ENCODE results near the gene FANCC.
"Not testable (repeated sequence)": the region's sequence is repeated elsewhere in the genome, so short reads cannot be mapped to it uniquely, and the experiment has no call there.

FANCC gene

DNA sequence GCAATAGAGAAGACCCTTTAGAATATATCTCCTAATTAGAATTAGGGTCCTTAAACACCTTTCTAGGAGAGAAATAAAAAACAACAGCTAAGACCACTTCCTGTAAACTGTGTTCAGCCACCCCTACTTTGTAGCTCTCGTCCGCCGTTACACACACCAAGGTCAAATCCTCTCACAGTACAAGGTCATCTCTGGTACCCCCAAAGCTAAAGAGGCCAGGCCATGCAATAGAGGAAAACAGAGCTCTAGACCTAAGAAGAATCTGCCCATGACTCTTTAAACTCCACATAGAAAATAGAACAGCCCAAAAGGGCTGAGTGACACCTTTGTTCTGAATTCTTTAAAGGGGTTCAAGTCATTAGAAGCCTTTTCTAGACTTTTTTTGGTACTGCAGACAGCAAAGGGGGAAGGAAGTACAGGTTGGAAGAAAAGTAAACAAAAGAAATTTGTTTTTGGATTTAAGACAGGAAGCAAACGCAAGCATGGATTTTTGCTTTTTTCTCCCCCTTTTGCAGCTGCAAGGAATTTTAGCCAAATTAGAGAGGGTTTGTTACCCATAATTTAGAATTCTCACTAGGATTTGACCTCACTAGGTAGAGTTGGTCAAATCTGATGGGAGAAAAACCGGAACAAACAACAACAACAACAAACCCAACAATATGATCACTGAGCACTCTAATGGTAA lies 13.4 kb upstream of the FANCC start:
- ChIA-PET POLR2A (no interaction called here), CTCF (no interaction called here)
- TF ChIP-seq CTBP1 (IDR thresholded peaks at IDR 0.05; ENCODE audit: borderline replicate concordance): no peak
- TF ChIP-seq LEF1 (IDR thresholded peaks at IDR 0.05; ENCODE audit: borderline replicate concordance): no peak
- no peak for TF ChIP-seq NFRKB (IDR thresholded peaks at IDR 0.05)
- no peak for DNase-seq (ENCODE audit: extremely low spot score)

DNA sequence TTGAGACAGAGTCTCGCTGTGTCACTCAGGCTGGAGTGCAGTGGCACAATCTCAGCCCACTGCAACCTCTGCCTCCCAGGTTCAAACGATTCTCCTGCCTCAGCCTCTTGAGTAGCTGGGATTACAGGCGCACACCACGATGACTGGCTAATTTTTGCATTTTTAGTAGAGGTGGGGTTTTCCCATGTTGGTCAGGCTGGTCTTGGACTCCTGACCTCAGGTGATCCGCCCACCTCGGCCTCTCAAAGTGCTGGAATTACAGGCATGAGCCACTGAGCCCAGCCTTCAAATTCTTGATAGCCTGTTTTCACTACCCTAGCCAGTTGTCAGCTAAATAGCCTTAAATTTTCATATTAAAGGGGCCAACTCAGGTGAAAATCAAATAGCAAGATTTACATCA lies 11.6 kb upstream of the FANCC start:
- CTCF ChIA-PET; POLR2A ChIA-PET; DNase-seq (ENCODE audit: extremely low spot score): not testable (repeated sequence)

DNA sequence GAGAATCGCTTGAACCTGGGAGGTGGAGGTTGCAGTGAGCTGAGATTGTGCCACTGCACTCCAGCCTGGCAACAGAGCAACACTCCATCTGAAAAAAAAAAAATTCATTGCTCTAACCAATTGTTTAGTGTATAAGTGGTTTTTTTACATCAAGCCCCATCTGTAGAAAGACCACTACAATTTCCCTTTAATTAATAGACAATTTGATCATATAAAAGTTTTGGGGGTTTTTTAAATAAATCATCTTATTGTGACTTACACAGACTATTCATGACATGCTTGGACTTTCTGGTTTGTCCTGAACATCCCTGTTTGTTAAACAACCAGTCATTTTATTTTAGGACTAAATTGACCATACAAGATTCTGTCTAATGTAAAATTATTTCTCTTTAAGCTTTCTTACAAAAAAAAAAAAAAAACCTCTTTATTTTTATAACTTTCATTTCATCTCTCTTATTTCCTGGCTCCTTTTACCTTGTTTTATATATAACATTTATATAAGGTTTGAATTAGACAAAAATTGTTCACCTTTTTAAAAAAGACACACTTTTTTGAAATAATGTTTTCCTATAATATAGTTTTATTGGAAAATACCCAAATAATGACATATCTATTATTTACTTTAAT lies 9.8 kb upstream of the FANCC start:
- no peak for DNase-seq (ENCODE audit: extremely low spot score)
- CTCF ChIA-PET: no interaction called here
- TF ChIP-seq TARDBP (IDR thresholded peaks at IDR 0.05) (no peak), NFRKB (IDR thresholded peaks at IDR 0.05) (no peak), ELF4 (IDR thresholded peaks at IDR 0.05) (no peak)
- POLR2A ChIA-PET: no interaction called here

DNA sequence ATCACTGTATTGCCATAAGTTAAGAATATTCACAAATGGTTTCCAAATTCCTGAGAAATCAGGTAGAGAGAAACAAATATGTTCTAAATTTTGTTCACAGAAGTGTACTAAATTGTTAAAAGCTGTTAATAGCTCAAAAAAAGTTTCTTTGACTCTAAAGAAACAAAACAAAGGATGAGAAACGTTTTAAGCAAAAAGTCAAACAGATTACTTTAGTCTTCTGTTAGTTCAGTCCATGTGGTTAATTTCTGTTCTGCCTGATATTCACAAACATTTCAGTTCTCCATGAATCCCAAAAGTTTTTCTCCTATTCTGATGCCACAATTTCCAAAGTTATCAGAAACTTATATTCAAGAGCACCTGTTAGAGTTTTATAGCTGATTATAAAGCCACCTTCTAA lies 7.7 kb upstream of the FANCC start:
- TF ChIP-seq SUZ12 (IDR thresholded peaks at IDR 0.05) (no peak), HDGF (IDR thresholded peaks at IDR 0.05; ENCODE audit: borderline replicate concordance) (no peak), NFRKB (IDR thresholded peaks at IDR 0.05) (no peak), ARNT (IDR thresholded peaks at IDR 0.05) (no peak), BHLHE40 (IDR thresholded peaks at IDR 0.05; ENCODE audit: borderline replicate concordance) (no peak), ZNF384 (IDR thresholded peaks at IDR 0.05) (no peak), CTBP1 (IDR thresholded peaks at IDR 0.05; ENCODE audit: borderline replicate concordance) (no peak), L3MBTL2 (conservative IDR thresholded peaks at IDR 0.05) (no peak), LEF1 (IDR thresholded peaks at IDR 0.05; ENCODE audit: borderline replicate concordance) (no peak), ELF4 (IDR thresholded peaks at IDR 0.05) (no peak)
- no peak for DNase-seq (ENCODE audit: extremely low spot score)
- CTCF ChIA-PET: interaction anchor here (1.4 kb wide), 1 partner anchor 11 kb away, joined by 3 read pairs; no protein-coding TSS in a partner anchor
- POLR2A ChIA-PET: no interaction called here

DNA sequence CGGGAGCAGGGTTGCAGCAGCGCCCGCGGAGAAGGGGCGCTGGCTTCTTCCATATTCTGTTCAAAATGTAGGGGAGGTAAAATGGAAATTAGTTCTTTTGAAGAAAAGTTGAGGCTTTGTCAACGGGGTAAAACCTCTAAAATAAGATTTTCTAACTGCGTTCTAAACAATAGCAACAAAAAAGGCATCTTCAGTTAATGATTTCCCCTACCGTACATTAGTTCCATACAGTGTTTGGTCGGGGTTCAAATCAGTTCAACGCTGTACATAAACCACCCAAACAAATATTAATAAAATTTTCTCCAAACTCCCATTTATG lies 343 bp upstream of the FANCC start:
- CTCF ChIA-PET: no interaction called here
- POLR2A ChIA-PET: interaction anchor here (0.7 to 1.3 kb wide), 4 partner anchors 37 to 194 kb away, joined by 3 to 4 read pairs (median 3); no protein-coding TSS in a partner anchor
- TF ChIP-seq, protein P1, sequence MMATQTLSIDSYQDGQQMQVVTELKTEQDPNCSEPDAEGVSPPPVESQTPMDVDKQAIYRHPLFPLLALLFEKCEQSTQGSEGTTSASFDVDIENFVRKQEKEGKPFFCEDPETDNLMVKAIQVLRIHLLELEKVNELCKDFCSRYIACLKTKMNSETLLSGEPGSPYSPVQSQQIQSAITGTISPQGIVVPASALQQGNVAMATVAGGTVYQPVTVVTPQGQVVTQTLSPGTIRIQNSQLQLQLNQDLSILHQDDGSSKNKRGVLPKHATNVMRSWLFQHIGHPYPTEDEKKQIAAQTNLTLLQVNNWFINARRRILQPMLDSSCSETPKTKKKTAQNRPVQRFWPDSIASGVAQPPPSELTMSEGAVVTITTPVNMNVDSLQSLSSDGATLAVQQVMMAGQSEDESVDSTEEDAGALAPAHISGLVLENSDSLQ (IDR thresholded peaks at IDR 0.05): no peak
- TF ChIP-seq ELF4 (IDR thresholded peaks at IDR 0.05) (no peak), ARNT (IDR thresholded peaks at IDR 0.05) (no peak), SP1 (IDR thresholded peaks at IDR 0.05) (no peak), CTBP1 (IDR thresholded peaks at IDR 0.05; ENCODE audit: borderline replicate concordance) (no peak), HDGF (IDR thresholded peaks at IDR 0.05; ENCODE audit: borderline replicate concordance) (no peak)
- no peak for DNase-seq (ENCODE audit: extremely low spot score)

DNA sequence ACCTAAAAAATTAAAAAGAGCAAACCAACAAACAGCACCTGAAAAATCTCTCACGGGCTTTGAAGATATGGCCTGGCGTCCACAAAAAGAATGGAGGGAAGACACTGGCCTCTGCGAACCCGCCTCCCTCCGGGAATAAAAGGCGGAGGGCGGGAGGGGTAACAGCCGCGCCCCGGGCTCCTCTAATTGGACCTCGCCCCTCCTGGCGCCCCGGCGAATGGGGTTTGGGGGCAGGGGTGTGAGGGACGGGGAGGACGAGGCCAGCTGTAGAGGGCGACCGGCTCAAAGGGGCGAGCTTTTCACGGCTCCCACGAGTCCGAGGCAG lies 753 bp downstream of the FANCC start:
- peak; percentile 57 for DNase-seq (ENCODE audit: extremely low spot score)
- TF ChIP-seq FOXA1 (IDR thresholded peaks at IDR 0.05): no peak
- no peak for TF ChIP-seq ELF4 (IDR thresholded peaks at IDR 0.05)
- no peak for TF ChIP-seq HDGF (IDR thresholded peaks at IDR 0.05; ENCODE audit: borderline replicate concordance)
- no peak for TF ChIP-seq ZNF384 (IDR thresholded peaks at IDR 0.05)
- TF ChIP-seq TARDBP (IDR thresholded peaks at IDR 0.05): no peak
- TF ChIP-seq SP1 (IDR thresholded peaks at IDR 0.05): no peak
- TF ChIP-seq ARNT (IDR thresholded peaks at IDR 0.05): no peak
- no peak for TF ChIP-seq NFRKB (IDR thresholded peaks at IDR 0.05)
- TF ChIP-seq L3MBTL2 (conservative IDR thresholded peaks at IDR 0.05): no peak
- no peak for TF ChIP-seq FOXM1 (IDR thresholded peaks at IDR 0.05; ENCODE audit: borderline replicate concordance)
- no peak for TF ChIP-seq SUZ12 (IDR thresholded peaks at IDR 0.05)
- ChIA-PET POLR2A (interaction anchor here (1.0 to 1.1 kb wide), 3 partner anchors 149 to 195 kb away, joined by 3 to 4 read pairs (median 3); no protein-coding TSS in a partner anchor), CTCF (no interaction called here)

DNA sequence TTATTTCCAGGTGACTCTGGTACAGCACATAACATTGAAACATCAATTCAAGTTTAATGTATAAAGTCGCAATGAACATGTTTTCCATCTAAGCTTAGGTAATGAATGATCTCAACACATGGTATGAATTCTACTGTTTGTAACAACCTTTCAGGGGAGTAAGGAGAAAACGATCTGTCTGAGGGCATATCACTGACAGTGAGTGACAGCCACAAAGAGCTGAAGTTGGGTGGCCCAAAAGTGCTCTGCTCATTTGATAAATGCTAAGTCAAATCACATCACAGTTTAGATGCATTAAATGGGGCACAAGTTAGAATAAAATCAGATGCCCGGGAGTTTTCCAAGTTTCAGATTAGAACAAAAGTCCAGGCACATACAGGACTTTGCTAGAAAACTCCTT lies 1.2 kb downstream of the FANCC start:
- no peak for DNase-seq (ENCODE audit: extremely low spot score)
- ChIA-PET POLR2A (interaction anchor here (1.0 to 1.1 kb wide), 2 partner anchors 148 to 194 kb away, joined by 3 read pairs; no protein-coding TSS in a partner anchor), CTCF (no interaction called here)
- TF ChIP-seq SUZ12 (IDR thresholded peaks at IDR 0.05): no peak
- TF ChIP-seq, protein P1 (IDR thresholded peaks at IDR 0.05): peak; percentile 96

DNA sequence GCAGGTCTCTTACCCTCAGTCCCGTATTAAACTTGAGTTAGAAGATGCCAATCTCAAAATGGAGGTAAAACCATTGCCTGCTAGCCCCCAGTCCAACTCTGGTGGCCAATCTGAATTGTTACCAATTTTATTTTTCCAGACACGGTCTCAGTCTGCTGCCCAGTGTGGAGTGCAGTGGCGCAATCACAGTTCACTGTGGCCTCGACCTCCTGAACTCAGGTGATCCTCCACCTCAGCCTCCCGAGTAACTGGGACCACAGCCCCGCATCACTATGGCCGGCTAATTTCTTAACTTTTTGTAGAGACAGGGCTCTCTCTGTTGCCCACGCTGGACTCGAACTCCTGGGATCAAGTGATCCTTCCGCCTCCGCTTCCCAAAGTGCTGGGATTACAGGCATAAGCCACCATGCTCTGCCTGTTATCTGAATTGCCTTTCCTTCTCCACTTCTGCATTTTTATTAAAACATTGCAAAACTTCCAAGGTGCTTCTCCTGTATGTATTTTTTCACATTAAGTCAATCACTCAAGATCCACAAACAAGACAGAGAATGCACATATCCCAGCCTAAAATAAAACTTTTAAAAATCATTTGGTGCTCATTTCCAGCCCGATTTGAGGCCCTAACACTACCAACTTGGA lies 2.3 kb downstream of the FANCC start:
- CTCF ChIA-PET: no interaction called here
- no peak for TF ChIP-seq SP1 (IDR thresholded peaks at IDR 0.05)
- TF ChIP-seq SUZ12 (IDR thresholded peaks at IDR 0.05): no peak
- TF ChIP-seq L3MBTL2 (conservative IDR thresholded peaks at IDR 0.05): no peak
- no peak for TF ChIP-seq NFRKB (IDR thresholded peaks at IDR 0.05)
- no peak for TF ChIP-seq ELF4 (IDR thresholded peaks at IDR 0.05)
- no peak for TF ChIP-seq HDGF (IDR thresholded peaks at IDR 0.05; ENCODE audit: borderline replicate concordance)
- no peak for TF ChIP-seq FOXM1 (IDR thresholded peaks at IDR 0.05; ENCODE audit: borderline replicate concordance)
- TF ChIP-seq, protein P1 (IDR thresholded peaks at IDR 0.05): no peak
- TF ChIP-seq BHLHE40 (IDR thresholded peaks at IDR 0.05; ENCODE audit: borderline replicate concordance): no peak
- no peak for TF ChIP-seq ARNT (IDR thresholded peaks at IDR 0.05)
- TF ChIP-seq LEF1 (IDR thresholded peaks at IDR 0.05; ENCODE audit: borderline replicate concordance): no peak
- no peak for TF ChIP-seq TARDBP (IDR thresholded peaks at IDR 0.05)
- no peak for TF ChIP-seq CTBP1 (IDR thresholded peaks at IDR 0.05; ENCODE audit: borderline replicate concordance)
- no peak for TF ChIP-seq FOXK2 (IDR thresholded peaks at IDR 0.05)
- no peak for TF ChIP-seq ZNF384 (IDR thresholded peaks at IDR 0.05)
- no peak for TF ChIP-seq FOXA1 (IDR thresholded peaks at IDR 0.05)
- no peak for DNase-seq (ENCODE audit: extremely low spot score)
- POLR2A ChIA-PET: no interaction called here

All from HEK293T (cell line).